ENCODE data around the gene BBLN. TPM values are rescaled to one million over a fixed set of nuclear protein-coding genes. Genes with fewer than 3 reads are reported as not detected.

BBLN gene
- total and polyA plus RNA-seq, 11 donors = 29.9 to 280 (median 47.3) TPM

DNA sequence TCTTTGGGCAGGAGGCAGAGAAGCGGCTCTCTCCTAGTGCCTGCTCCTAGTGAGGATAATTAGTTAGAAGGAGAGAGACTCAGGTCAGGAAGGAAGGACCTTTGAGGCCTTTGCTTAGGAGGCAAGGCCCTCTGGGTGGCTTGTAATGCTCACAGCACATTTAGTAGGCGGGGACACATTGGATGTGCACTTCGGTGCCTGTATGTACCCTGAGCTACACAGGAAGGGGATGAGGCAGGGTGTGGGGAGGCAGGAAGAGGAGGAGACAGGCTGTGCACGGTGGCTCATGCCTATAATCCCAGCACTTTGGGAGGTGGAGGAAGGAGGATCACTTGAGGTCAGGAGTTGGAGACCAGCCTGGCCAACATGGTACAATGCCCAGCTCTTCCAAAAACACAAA, 18.0 kb upstream of the BBLN start:
- 52 to 62% (median 57%) methylated on average over 4 of the region's 4 CpGs for WGBS, 4 donors
- peak; percentile 65 to 80 (median 72) for ATAC-seq
- peaks cover 0 to 16% (median 5%) of the 10 kb centered on the region in 12 donors for H3K4me1 ChIP-seq
- no peaks in the 10 kb centered on the region for H3K36me3 ChIP-seq
- H3K27ac ChIP-seq = peak overlapping the region in 4 of 12 donors; percentile 6 to 52 (median 27)
- intact Hi-C loops (cut with DNase I) = no loop called here
- peak in 2 of 5 donors; percentile 30 to 56 for DNase-seq
- H3K27me3 ChIP-seq = no peaks in the 10 kb centered on the region
- H3K4me3 ChIP-seq = no peak overlapping the region
- TF ChIP-seq POLR2A (IDR thresholded peaks at IDR 0.05) = no peak
- H3K9me3 ChIP-seq = no peaks in the 10 kb centered on the region

DNA sequence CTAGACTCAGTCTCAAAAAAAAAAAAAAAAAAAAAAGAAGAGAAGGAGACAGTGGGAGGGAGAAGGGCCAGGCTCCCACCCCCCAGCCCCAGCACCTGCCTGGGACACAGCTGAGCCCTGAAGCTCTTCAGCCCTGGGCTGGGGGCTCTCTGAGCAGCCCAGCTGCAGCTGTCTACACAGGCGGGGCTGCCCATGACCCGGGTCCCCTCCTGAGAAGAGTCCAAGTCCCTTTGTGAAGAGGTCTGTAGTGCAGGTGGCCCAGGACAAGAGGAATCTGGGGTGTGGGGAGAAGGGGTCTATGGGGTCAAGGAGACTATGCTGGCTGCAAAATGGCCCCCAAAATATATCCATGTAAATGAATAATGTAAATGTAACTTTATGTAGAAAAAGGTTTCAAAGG, 17.5 kb upstream of the BBLN start:
- TF ChIP-seq POLR2A (IDR thresholded peaks at IDR 0.05) = no peak
- TF ChIP-seq, protein P1, sequence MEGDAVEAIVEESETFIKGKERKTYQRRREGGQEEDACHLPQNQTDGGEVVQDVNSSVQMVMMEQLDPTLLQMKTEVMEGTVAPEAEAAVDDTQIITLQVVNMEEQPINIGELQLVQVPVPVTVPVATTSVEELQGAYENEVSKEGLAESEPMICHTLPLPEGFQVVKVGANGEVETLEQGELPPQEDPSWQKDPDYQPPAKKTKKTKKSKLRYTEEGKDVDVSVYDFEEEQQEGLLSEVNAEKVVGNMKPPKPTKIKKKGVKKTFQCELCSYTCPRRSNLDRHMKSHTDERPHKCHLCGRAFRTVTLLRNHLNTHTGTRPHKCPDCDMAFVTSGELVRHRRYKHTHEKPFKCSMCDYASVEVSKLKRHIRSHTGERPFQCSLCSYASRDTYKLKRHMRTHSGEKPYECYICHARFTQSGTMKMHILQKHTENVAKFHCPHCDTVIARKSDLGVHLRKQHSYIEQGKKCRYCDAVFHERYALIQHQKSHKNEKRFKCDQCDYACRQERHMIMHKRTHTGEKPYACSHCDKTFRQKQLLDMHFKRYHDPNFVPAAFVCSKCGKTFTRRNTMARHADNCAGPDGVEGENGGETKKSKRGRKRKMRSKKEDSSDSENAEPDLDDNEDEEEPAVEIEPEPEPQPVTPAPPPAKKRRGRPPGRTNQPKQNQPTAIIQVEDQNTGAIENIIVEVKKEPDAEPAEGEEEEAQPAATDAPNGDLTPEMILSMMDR (IDR thresholded peaks at IDR 0.05) = no peak
- 84 to 93% (median 90%) methylated on average over 2 of the region's 2 CpGs for WGBS, 4 donors
- H3K4me1 ChIP-seq = peaks cover 0 to 16% (median 5%) of the 10 kb centered on the region in 12 donors
- no peak overlapping the region for H3K4me3 ChIP-seq
- no peaks in the 10 kb centered on the region for H3K27me3 ChIP-seq
- no peaks in the 10 kb centered on the region for H3K36me3 ChIP-seq
- intact Hi-C loops (cut with DNase I) = no loop called here
- peak overlapping the region in 4 of 12 donors; percentile 6 to 30 (median 20) for H3K27ac ChIP-seq
- ATAC-seq (no peak), DNase-seq (peak in 2 of 5 donors; percentile 5 to 11)
- no peaks in the 10 kb centered on the region for H3K9me3 ChIP-seq

DNA sequence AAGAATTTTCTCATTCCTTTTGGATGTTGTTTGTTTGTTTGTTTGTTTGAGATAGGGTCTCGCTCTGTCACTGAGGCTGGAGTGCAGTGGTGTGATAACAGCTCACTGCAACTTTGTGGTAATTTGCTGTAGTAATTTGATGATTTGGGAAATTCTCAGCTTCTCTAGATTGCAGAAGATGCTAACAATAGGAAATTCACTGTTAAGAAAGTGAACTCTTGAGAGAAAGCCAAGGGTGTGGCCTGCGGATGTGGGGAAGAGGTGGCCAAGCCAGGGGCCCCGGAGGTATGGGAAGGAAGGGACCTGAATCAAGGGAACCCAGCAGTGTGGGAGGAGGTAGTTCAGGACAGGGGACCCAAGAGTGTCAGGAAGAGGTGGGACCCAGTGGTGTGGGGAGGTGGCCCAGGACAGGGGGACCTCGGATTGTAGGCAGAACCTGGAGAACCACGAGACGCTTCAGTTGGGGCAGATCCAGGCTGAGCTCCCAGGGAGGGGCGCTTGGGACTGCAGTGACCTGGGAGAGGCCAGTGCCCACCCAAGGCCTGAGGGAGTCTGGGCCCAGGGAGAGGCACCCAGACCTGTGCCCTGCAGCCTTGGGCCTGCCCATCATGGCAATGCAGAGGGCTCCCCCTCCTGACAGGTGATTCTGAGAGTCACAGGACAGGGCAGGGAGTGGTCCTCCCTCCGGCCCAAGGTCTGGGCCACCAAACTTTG, 16.4 kb upstream of the BBLN start:
- H3K4me1 ChIP-seq = peaks cover 0 to 19% (median 5%) of the 10 kb centered on the region in 12 donors
- DNase-seq (peak in 2 of 5 donors; percentile 17 to 44), ATAC-seq (peak in 3 of 4 donors; percentile 34 to 63 (median 52))
- H3K9me3 ChIP-seq = no peaks in the 10 kb centered on the region
- H3K4me3 ChIP-seq = no peak overlapping the region
- WGBS, 4 donors = 66 to 76% (median 71%) methylated on average over 8 of the region's 8 CpGs
- H3K27me3 ChIP-seq = no peaks in the 10 kb centered on the region
- peak overlapping the region in 9 of 12 donors; percentile 9 to 54 (median 46) for H3K27ac ChIP-seq
- TF ChIP-seq, protein P1 (IDR thresholded peaks at IDR 0.05) = no peak
- no peak for TF ChIP-seq POLR2A (IDR thresholded peaks at IDR 0.05)
- no peaks in the 10 kb centered on the region for H3K36me3 ChIP-seq
- intact Hi-C loops (cut with DNase I) = no loop called here

DNA sequence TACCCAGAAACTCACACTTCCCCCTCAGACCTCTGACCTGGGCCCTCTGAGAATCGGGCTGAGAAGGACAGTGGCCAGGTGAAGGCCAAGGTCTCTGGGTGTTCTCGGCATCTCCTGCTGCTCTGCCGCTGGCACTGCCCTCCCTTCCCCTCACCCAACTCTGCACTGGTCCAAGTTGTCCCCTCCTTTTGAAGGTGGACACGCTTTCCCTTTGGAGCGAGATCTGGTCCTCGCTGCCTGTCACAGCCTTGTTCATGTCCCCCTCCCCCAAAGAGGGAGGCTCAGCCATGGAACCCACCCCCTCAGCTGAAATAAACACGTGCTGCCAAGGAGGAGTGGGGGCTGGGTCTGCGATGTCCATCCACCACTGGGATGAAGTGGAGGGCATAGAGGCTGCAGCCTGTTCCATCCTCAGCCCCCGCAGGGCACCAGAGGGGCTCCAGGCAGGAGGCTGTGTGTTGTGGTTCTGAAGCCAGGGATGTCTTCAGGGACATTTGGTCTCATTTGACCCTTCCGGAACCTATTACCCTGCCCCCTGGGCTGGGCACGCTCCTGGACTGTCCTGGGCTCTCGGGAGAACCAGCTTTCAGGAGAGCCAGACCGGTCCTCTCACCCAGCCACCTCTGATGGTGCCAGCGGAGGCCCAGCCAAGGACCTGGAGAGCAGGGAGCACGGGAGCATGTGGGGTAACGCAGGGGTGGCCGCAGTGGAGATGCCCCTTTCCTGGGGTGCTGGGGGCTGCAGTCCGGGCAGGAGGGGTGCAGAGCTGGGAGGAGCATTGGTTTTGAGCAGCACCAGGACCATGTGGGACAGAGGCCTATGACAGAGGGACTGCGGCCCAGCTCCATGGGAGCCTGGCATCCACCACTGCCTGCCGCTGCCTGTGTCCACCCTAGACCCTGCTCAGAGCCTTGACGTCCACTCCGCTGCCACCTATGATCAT, 15.6 kb upstream of the BBLN start:
- WGBS, 4 donors = 88 to 92% (median 90%) methylated on average over 14 to 22 of the region's 22 CpGs
- Histone ChIP-seq H3K27ac (peak overlapping the region in 6 of 12 donors; percentile 22 to 54 (median 48)), H3K4me3 (no peak overlapping the region), H3K36me3 (no peaks in the 10 kb centered on the region), H3K27me3 (no peaks in the 10 kb centered on the region), H3K4me1 (peaks cover 0 to 27% (median 9%) of the 10 kb centered on the region in 12 donors), H3K9me3 (no peaks in the 10 kb centered on the region)
- ATAC-seq (no peak), DNase-seq (peak in 2 of 5 donors; percentile 24 to 52)
- TF ChIP-seq, protein P1 (IDR thresholded peaks at IDR 0.05) = no peak
- no peak for TF ChIP-seq POLR2A (IDR thresholded peaks at IDR 0.05)
- intact Hi-C loops (cut with DNase I) = no loop called here
